Measurements from ENCODE around the gene VPS13D.

- TF ChIP-seq CTCF (IDR thresholded peaks at IDR 0.05; ENCODE audit: low read depth, low read length, missing input control) (no peak), ATF3 (IDR thresholded peaks at IDR 0.05) (no peak), FOXA1 (IDR thresholded peaks at IDR 0.05) (no peak), EGR1 (IDR thresholded peaks at IDR 0.05; ENCODE audit: low read depth in 2 of 2) (no peak), TAF1 (conservative IDR thresholded peaks at IDR 0.05) (no peak), GABPA (IDR thresholded peaks at IDR 0.05 in 1 of 2, conservative IDR thresholded peaks at IDR 0.05 in 1 of 2) (no peak), HNF4A (conservative IDR thresholded peaks at IDR 0.05) (no peak), SP1 (IDR thresholded peaks at IDR 0.05) (no peak), REST (IDR thresholded peaks at IDR 0.05) (no peak), RXRA (IDR thresholded peaks at IDR 0.05) (no peak), MAX (IDR thresholded peaks at IDR 0.05) (no peak), ZBTB33 (IDR thresholded peaks at IDR 0.05) (no peak), RAD21 (IDR thresholded peaks at IDR 0.05) (no peak)
Observed at GRCh38 chr1:12249748-12250147, 19.9 kb downstream of the VPS13D start.

Data from liver (tissue), 3 donors.